GM12891 (cell line): ENCODE data around the gene HOXA6.

Experiments used
- POLR2A ChIP-seq: IDR thresholded peaks from 2 replicates; pipeline ENCODE4 v1.6.1; 2011; ENCODE audit warnings: low read depth, low read length, control low read depth
- POLR2AphosphoS5 ChIP-seq: IDR thresholded peaks from 2 replicates; pipeline ENCODE4 v1.6.1; 2011; ENCODE audit warnings: low read depth, low read length, control low read depth
- SPI1 ChIP-seq: IDR thresholded peaks from 2 replicates; pipeline ENCODE4 v1.6.1; 2011; ENCODE audit warnings: low read depth, low read length, control low read depth

- no peak for TF ChIP-seq POLR2A
- TF ChIP-seq POLR2AphosphoS5, result no peak
- TF ChIP-seq SPI1, result no peak
Measured at GRCh38 chr7:27141923-27142579, 5.5 kb downstream of the HOXA6 start.
